Fibroblast of skin of back (primary cell): ENCODE measurements around the gene RUNX2.

ENCODE experiments used
- DNase-seq: peaks from one replicate; pipeline ENCODE4 v3.0.0-alpha.2; 2013

Gene RUNX2

DNA sequence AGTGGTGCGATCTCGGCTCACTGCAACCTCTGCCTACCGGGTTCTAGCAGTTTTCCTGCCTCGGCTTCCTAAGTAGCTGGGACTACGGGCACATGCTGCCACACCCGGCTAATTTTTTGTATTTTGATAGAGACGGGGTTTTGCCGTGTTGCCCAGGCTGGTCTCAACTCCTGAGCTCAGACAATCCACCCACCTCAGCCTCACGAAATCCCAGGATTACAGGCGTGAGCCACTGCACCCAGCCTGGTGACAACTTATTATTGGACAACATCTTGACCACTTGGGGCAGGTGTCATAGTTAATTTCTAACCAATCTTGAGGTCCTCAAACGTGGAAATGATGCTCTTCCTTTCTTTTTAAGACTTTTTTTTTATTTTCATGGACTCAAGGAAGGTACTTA is 383.9 kb downstream of the RUNX2 start:
- no peak for DNase-seq

DNA sequence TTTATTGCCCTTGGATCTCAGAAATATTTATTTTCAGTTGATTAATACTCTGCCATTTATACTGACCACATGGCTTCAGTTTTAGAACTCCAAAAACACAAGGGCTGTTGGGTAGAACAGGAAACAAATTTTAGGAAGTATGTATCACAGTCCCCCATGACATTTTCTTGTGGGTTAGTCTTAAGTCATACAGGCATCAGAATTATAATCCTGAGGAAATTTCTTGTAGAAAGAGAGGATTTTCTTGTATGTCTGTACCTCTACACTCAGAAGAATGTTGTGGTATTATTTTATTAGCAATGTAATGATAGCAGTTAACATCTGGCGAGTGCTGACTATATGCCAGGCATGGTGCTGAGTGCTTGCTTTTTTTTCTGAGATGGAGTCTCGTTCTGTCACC is 384.7 kb downstream of the RUNX2 start:
- peak; percentile 48 for DNase-seq
